RWPE2 (cell line): ENCODE measurements around the gene RETREG1.
A peak's percentile ranks its signal among the peaks of the same experiment; 100 is the strongest.

Source experiments
- ATAC-seq: fragments of 200-7000 bp; cut with Tn5 transposase; 3 replicates; pipeline ENCODE4 v1.9.1; 2021; ENCODE audit warnings: low read depth
- DNase-seq: peaks from one replicate; pipeline ENCODE4 v3.0.0-alpha.2; 2020; ENCODE audit warnings: low spot score
- H3K27ac ChIP-seq: fragments of 450-650 bp; 2 replicates; pipeline ENCODE4 v1.5.1; 2017; ENCODE audit warnings: mild to moderate bottlenecking; ENCODE audit not compliant: poor library complexity, severe bottlenecking
- H3K27me3 ChIP-seq: fragments of 250-450 bp; sonication (Bioruptor Pico); 2 replicates; pipeline ENCODE4 v1.5.1; 2021; ENCODE audit warnings: mild to moderate bottlenecking, moderate library complexity; ENCODE audit not compliant: insufficient read depth, poor library complexity, severe bottlenecking
- H3K36me3 ChIP-seq: fragments of 250-450 bp; sonication (Bioruptor Pico); 2 replicates; pipeline ENCODE4 v1.5.1; 2020; ENCODE audit warnings: low read depth, mild to moderate bottlenecking, moderate library complexity
- H3K4me1 ChIP-seq: fragments of 250-450 bp; sonication (Bioruptor Pico); 2 replicates; pipeline ENCODE4 v1.5.1; 2021; ENCODE audit warnings: mild to moderate bottlenecking, moderate library complexity; ENCODE audit not compliant: insufficient read depth, poor library complexity, severe bottlenecking
- H3K4me3 ChIP-seq: fragments of 250-450 bp; sonication (Bioruptor Pico); 2 replicates; pipeline ENCODE4 v1.5.1; 2021; ENCODE audit warnings: mild to moderate bottlenecking, moderate library complexity; ENCODE audit not compliant: severe bottlenecking
- H3K9me3 ChIP-seq: fragments of 250-450 bp; sonication (Bioruptor Pico); 2 replicates; pipeline ENCODE4 v1.5.1; 2021; ENCODE audit warnings: mild to moderate bottlenecking, moderate library complexity; ENCODE audit not compliant: severe bottlenecking
- CTCF ChIP-seq: fragments of 450-650 bp; IDR thresholded peaks from one replicate; pipeline ENCODE4 v1.5.1; 2017; ENCODE audit warnings: mild to moderate bottlenecking, moderate library complexity; ENCODE audit not compliant: poor library complexity, severe bottlenecking

RETREG1 gene

DNA sequence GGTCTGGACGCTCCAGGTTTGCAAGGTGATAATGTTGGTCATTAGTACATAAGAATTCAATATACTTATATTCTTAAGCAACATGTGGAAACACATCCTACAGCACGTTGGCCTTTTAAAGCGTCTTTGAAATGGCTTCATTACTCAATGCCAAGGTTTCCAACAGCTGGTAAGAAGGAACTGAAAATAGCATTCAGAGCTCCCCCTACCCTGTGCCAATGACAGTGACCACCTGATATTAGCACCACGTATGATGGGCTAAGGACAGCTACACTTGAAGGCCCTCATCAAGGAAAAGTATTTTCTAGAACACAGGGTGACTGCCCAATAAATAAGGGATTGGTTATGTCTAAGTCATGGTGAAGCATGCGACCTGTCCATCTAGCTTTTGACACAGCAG, 161.1 kb downstream of the RETREG1 start:
- DNase-seq (no peak), ATAC-seq (no peak)
- peaks cover 5% of the 10 kb centered on the region for H3K4me1 ChIP-seq
- peak overlapping the region; percentile 24 for H3K27ac ChIP-seq
- TF ChIP-seq CTCF: no peak
- peaks cover 91% of the 10 kb centered on the region for H3K36me3 ChIP-seq
- no peak overlapping the region for H3K4me3 ChIP-seq
- no peaks in the 10 kb centered on the region for H3K9me3 ChIP-seq
- no peaks in the 10 kb centered on the region for H3K27me3 ChIP-seq

DNA sequence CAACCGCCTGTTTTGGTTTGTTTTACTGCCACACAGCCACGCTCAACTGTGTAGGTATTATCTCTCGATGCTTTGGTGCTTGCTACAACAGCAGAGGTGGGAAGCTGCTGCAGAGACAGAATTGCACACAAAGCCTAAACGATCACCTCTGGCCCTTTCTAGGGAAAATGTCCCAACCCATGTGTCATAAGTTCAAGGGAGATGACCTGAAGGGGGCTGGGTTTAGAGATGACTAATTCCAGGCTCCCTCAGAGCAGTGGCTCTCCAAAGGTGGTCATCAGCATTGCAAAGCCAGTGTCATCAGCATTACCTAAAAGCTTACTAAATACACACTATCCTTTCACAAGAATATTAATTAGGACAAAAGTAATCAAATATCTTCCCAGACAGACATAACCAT, 162.1 kb downstream of the RETREG1 start:
- Histone ChIP-seq H3K36me3 (peaks cover 91% of the 10 kb centered on the region), H3K27ac (no peak overlapping the region)
- TF ChIP-seq CTCF: no peak

DNA sequence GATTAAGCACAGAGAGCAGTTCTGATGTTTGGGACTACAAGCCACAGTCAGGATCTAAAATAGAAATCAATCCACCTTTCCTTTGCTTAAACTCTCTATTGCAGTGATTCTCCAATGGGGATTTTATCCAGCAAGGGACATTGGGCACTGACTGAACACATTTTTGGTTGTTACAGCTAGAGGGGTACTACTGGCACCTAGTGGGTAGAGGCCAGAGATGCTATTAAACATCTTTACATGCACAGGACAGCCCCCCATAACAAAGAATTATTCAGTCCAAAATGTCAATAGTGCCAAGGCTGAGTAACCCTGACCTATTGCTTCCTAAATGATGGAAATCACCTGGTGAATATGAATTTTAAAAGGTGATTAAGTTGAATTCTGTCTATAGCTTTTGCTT, 163.2 kb downstream of the RETREG1 start:
- H3K4me3 ChIP-seq: no peak overlapping the region
- H3K9me3 ChIP-seq: no peaks in the 10 kb centered on the region
- ATAC-seq (no peak), DNase-seq (no peak)
- H3K27me3 ChIP-seq: no peaks in the 10 kb centered on the region
- H3K27ac ChIP-seq: no peak overlapping the region
- H3K4me1 ChIP-seq: peaks cover 5% of the 10 kb centered on the region
- TF ChIP-seq CTCF: no peak
- peaks cover 91% of the 10 kb centered on the region for H3K36me3 ChIP-seq

More for the DNA sequence above, 162.1 kb downstream of the RETREG1 start:
- no peak for DNase-seq
- Histone ChIP-seq H3K4me1 (peaks cover 5% of the 10 kb centered on the region), H3K4me3 (no peak overlapping the region), H3K9me3 (no peaks in the 10 kb centered on the region), H3K27me3 (no peaks in the 10 kb centered on the region)
- no peak for ATAC-seq

DNA sequence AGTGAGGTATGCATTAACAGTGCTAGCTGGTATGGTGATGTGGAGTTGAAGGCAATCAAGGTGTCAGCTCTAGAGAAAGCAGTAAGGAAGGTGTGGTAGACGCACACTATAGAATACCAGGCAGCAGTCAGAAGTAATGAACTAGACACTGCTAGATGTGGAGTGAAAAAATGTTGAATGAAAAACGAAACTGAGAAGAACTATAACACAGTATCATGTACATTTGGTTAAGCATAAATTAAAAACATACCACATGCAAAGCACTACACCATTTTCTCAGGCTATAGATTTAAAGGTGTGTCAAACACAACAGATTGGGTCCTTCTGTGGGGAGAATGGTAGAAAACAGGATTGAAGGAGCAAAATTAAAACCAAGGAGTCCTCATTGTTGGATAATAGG, 166.6 kb downstream of the RETREG1 start:
- H3K4me3 ChIP-seq: no peak overlapping the region
- H3K9me3 ChIP-seq: no peaks in the 10 kb centered on the region
- H3K4me1 ChIP-seq: no peaks in the 10 kb centered on the region
- H3K36me3 ChIP-seq: peaks cover 60% of the 10 kb centered on the region
- no peak for TF ChIP-seq CTCF
- DNase-seq: no peak
- ATAC-seq: no peak; the same call in 2 of the 3 replicates
- no peaks in the 10 kb centered on the region for H3K27me3 ChIP-seq
- no peak overlapping the region for H3K27ac ChIP-seq

GRCh38 chr5:16446993-16447392, 169.8 kb downstream of the RETREG1 start:
- H3K27ac ChIP-seq: no peak overlapping the region
- TF ChIP-seq CTCF: no peak
- H3K9me3 ChIP-seq: no peaks in the 10 kb centered on the region
- DNase-seq (no peak), ATAC-seq (no peak)
- H3K27me3 ChIP-seq: no peaks in the 10 kb centered on the region
- H3K36me3 ChIP-seq: peaks cover 35% of the 10 kb centered on the region
- no peaks in the 10 kb centered on the region for H3K4me1 ChIP-seq
- H3K4me3 ChIP-seq: no peak overlapping the region
